Suprapubic skin (tissue), 4 donors: ENCODE data around the gene CTNNA2. TPM values are rescaled to one million over a fixed set of nuclear protein-coding genes. Genes with fewer than 3 reads are reported as not detected.

Experiments
- DNase-seq, 2 donors: peaks; one replicate each; pipeline ENCODE4 v3.0.0-alpha.2; 2019; ENCODE audit warnings: low spot score in 2 of 2
- H3K27ac ChIP-seq: fragments of 200-600 bp; sonication (generic); one replicate; pipeline ENCODE4 v1.5.1; 2019
- H3K27me3 ChIP-seq: fragments of 200-600 bp; sonication (generic); one replicate; pipeline ENCODE4 v1.5.1; 2019
- H3K36me3 ChIP-seq: fragments of 200-600 bp; sonication (generic); one replicate; pipeline ENCODE4 v1.5.1; 2019
- H3K4me1 ChIP-seq: fragments of 200-600 bp; sonication (generic); one replicate; pipeline ENCODE4 v1.5.1; 2019
- H3K4me3 ChIP-seq: fragments of 200-600 bp; sonication (generic); one replicate; pipeline ENCODE4 v1.5.1; 2019; ENCODE audit warnings: mild to moderate bottlenecking
- H3K9me3 ChIP-seq: fragments of 200-600 bp; sonication (generic); one replicate; pipeline ENCODE4 v1.5.1; 2019
- CTCF ChIP-seq, 2 donors: fragments of 200-600 bp in 1 of 2; fragments of 450-650 bp in 1 of 2; sonication (generic) in 1 of 2; IDR thresholded peaks; one replicate each; pipeline ENCODE4 v1.5.1; 2016 to 2019; ENCODE audit warnings: antibody characterized with exemption in 2 of 2, mild to moderate bottlenecking in 1 of 2, moderate library complexity in 1 of 2
- EP300 ChIP-seq: sonication (generic); formaldehyde crosslinking; IDR thresholded peaks from one replicate; pipeline ENCODE4 v1.6.1; 2017; ENCODE audit warnings: antibody characterized with exemption
- POLR2A ChIP-seq, 2 donors: fragments of 450-650 bp; IDR thresholded peaks; one replicate each; pipeline ENCODE4 v1.6.1; 2017; ENCODE audit warnings: antibody characterized with exemption in 2 of 2, mild to moderate bottlenecking in 2 of 2, moderate library complexity in 2 of 2
- POLR2AphosphoS5 ChIP-seq, 3 donors: sonication (generic); formaldehyde crosslinking; IDR thresholded peaks; one replicate each; pipeline ENCODE4 v1.6.1; 2017; ENCODE audit warnings: antibody characterized with exemption in 3 of 3
- WGBS: methylation state at CpG from one replicate; pipeline ENCODE4 v1.1.5; 2018; 5-methylcytosine and 5-hydroxymethylcytosine counted together
- total RNA-seq, 4 donors: library from RNA; depleted of rRNA; stranded (reverse); fragments of >200 nt; gene quantifications; one replicate each; pipeline ENCODE4 v1.1.0, GENCODE V29; 2016

The CTNNA2 gene
- total RNA-seq, 4 donors from 2014 or later: 0.15 to 0.21 TPM; not detected in 2

- DNase-seq: no peak
- H3K36me3 ChIP-seq: no peaks in the 10 kb centered on the region
- no peak overlapping the region for H3K4me3 ChIP-seq
- no peak overlapping the region for H3K27ac ChIP-seq
- no peaks in the 10 kb centered on the region for H3K27me3 ChIP-seq
- WGBS: 79% methylated on average over 2 of the region's 2 CpGs
- no peaks in the 10 kb centered on the region for H3K4me1 ChIP-seq
- no peaks in the 10 kb centered on the region for H3K9me3 ChIP-seq
- no peak for TF ChIP-seq POLR2A (IDR thresholded peaks at IDR 0.05)
- TF ChIP-seq POLR2AphosphoS5 (IDR thresholded peaks at IDR 0.05): no peak
- no peak for TF ChIP-seq CTCF (IDR thresholded peaks at IDR 0.05)
- TF ChIP-seq EP300: no peak
Measured at GRCh38 chr2:79977792-79978191, 464.9 kb downstream of the CTNNA2 start.

GRCh38 chr2:79980116-79980515 is 467.3 kb downstream of the CTNNA2 start:
- H3K27ac ChIP-seq: no peak overlapping the region
- WGBS: 63% methylated on average over 1 of the region's 1 CpG
- H3K27me3 ChIP-seq: no peaks in the 10 kb centered on the region
- no peaks in the 10 kb centered on the region for H3K9me3 ChIP-seq
- TF ChIP-seq EP300 (no peak), POLR2A (IDR thresholded peaks at IDR 0.05) (no peak), POLR2AphosphoS5 (IDR thresholded peaks at IDR 0.05) (no peak), CTCF (IDR thresholded peaks at IDR 0.05) (no peak)
- H3K36me3 ChIP-seq: no peaks in the 10 kb centered on the region
- H3K4me1 ChIP-seq: no peaks in the 10 kb centered on the region
- no peak for DNase-seq
- no peak overlapping the region for H3K4me3 ChIP-seq

GRCh38 chr2:79980816-79981215 is 468.0 kb downstream of the CTNNA2 start:
- H3K27ac ChIP-seq: no peak overlapping the region
- no peaks in the 10 kb centered on the region for H3K9me3 ChIP-seq
- H3K4me3 ChIP-seq: no peak overlapping the region
- no peaks in the 10 kb centered on the region for H3K36me3 ChIP-seq
- 67% methylated on average over 5 of the region's 5 CpGs for WGBS
- TF ChIP-seq POLR2AphosphoS5 (IDR thresholded peaks at IDR 0.05): no peak
- TF ChIP-seq POLR2A (IDR thresholded peaks at IDR 0.05): no peak
- no peak for TF ChIP-seq EP300
- no peak for TF ChIP-seq CTCF (IDR thresholded peaks at IDR 0.05)
- no peak for DNase-seq
- H3K4me1 ChIP-seq: no peaks in the 10 kb centered on the region
- H3K27me3 ChIP-seq: no peaks in the 10 kb centered on the region

- H3K27ac ChIP-seq: no peak overlapping the region
- no peaks in the 10 kb centered on the region for H3K27me3 ChIP-seq
- H3K4me3 ChIP-seq: no peak overlapping the region
- WGBS: 79% methylated on average over 3 of the region's 3 CpGs
- no peak for TF ChIP-seq POLR2A (IDR thresholded peaks at IDR 0.05)
- no peak for TF ChIP-seq CTCF (IDR thresholded peaks at IDR 0.05)
- TF ChIP-seq EP300: no peak
- no peak for TF ChIP-seq POLR2AphosphoS5 (IDR thresholded peaks at IDR 0.05)
- H3K4me1 ChIP-seq: no peaks in the 10 kb centered on the region
- no peak for DNase-seq
- no peaks in the 10 kb centered on the region for H3K9me3 ChIP-seq
- no peaks in the 10 kb centered on the region for H3K36me3 ChIP-seq
Measured at GRCh38 chr2:79981316-79981715, 468.5 kb downstream of the CTNNA2 start.

- Histone ChIP-seq H3K27ac (no peak overlapping the region), H3K36me3 (no peaks in the 10 kb centered on the region), H3K4me3 (no peak overlapping the region), H3K9me3 (no peaks in the 10 kb centered on the region), H3K4me1 (no peaks in the 10 kb centered on the region), H3K27me3 (no peaks in the 10 kb centered on the region)
- DNase-seq: no peak
- 62% methylated on average over 4 of the region's 4 CpGs for WGBS
- TF ChIP-seq CTCF (IDR thresholded peaks at IDR 0.05): no peak
- no peak for TF ChIP-seq EP300
- TF ChIP-seq POLR2A (IDR thresholded peaks at IDR 0.05): no peak
- TF ChIP-seq POLR2AphosphoS5 (IDR thresholded peaks at IDR 0.05): no peak
Measured at GRCh38 chr2:79982445-79982844, 469.6 kb downstream of the CTNNA2 start.
